GM21526 (cell line): ENCODE data around the gene TNF.

Experiments
- ATAC-seq: cut with Tn5 transposase; IDR thresholded peaks from one replicate; pipeline ENCODE4 v1.9.1; 2021; ENCODE audit warnings: moderate library complexity; ENCODE audit not compliant: unreplicated experiment, low FRiP score

TNF gene

DNA sequence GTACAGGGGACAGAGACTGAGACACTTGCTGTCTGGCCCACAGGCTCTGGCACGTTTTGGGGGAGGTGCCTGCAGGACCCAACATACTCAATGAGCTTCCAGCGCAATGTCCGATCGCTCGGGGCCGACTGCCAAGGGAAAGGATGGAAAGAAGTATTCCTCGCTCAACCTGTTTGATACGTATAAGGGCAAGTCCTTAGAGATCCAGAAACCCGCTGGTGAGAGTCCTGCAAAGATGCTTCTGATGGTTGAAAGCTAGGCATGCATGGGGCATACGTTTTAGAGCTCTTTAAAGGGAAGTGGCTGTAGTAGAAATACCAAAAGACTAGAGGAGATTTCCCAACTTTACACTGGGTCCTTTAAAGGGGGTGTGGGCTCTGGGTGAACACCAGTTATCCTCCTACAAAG, 47.3 kb downstream of the TNF start:
- ATAC-seq: no peak

- no peak for ATAC-seq
Observed at GRCh38 chr6:31624070-31624469, 48.7 kb downstream of the TNF start.

DNA sequence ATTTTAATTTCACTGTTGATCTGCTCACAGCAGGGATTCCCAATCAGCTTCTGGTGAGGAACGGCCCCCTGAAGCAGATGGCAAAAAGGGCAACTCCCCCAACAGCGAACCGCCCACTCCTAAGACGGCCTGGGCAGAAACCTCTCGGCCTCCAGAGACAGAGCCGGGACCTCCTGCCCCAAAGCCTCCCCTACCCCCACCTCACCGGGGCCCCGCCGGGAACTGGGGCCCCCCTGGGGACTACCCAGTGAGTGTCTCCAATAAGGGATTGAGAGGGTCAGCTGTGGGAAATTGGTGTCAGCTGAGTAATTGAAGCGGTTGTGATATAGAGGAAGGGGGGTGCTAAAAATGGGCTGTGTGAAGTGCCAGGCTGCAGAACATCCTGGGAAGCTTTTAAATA, 51.6 kb downstream of the TNF start:
- no peak for ATAC-seq

- ATAC-seq: no peak
Observed at GRCh38 chr6:31627690-31628287, 52.4 kb downstream of the TNF start.
